SK-N-MC (cell line): ENCODE results near the gene ARG1.

ENCODE experiments used
- DNase-seq: peaks from one replicate; pipeline ENCODE4 v3.0.0-alpha.2; 2011; ENCODE audit warnings: low read depth, low spot score
- H3K27ac ChIP-seq: fragments of 200-600 bp; sonication (generic); 2 replicates; pipeline ENCODE4 v1.5.1; 2016; ENCODE audit warnings: mixed run types
- H3K36me3 ChIP-seq: fragments of 200-600 bp; sonication (generic); 2 replicates; pipeline ENCODE4 v1.6.1; 2017; ENCODE audit warnings: antibody characterized with exemption, low read length, mixed read lengths; ENCODE audit not compliant: insufficient read depth
- H3K4me3 ChIP-seq: fragments of 200-600 bp; sonication (generic); 2 replicates; pipeline ENCODE4 v1.5.1; 2016
- H3K9ac ChIP-seq: fragments of 200-600 bp; sonication (generic); 2 replicates; pipeline ENCODE4 v1.8.0; 2017; ENCODE audit warnings: mixed run types, mixed read lengths; ENCODE audit not compliant: insufficient read length
- H3K9me3 ChIP-seq: fragments of 200-600 bp; sonication (generic); 2 replicates; pipeline ENCODE4 v1.6.1; 2017; ENCODE audit warnings: low read depth, mild to moderate bottlenecking, antibody characterized with exemption, low read length, moderate library complexity, mixed read lengths
- EZH2 ChIP-seq: fragments of 200-600 bp; sonication (generic); IDR thresholded peaks from one replicate; pipeline ENCODE4 v1.6.1; 2017; ENCODE audit warnings: antibody characterized with exemption
- FOXP2 ChIP-seq: optimal IDR thresholded peaks from 2 replicates; pipeline ENCODE3; 2011; ENCODE audit warnings: mild to moderate bottlenecking, moderate library complexity; ENCODE audit not compliant: insufficient read depth; ENCODE audit errors: extremely low read length, control extremely low read depth
- POLR2AphosphoS5 ChIP-seq: IDR thresholded peaks from 2 replicates; pipeline ENCODE4 v1.6.1; 2012; ENCODE audit warnings: mild to moderate bottlenecking, low read depth, low read length, borderline replicate concordance

The ARG1 gene

GRCh38 chr6:131597446-131597845, 24.4 kb downstream of the ARG1 start:
- no peak overlapping the region for H3K9ac ChIP-seq
- TF ChIP-seq POLR2AphosphoS5: no peak
- no peak for TF ChIP-seq FOXP2
- TF ChIP-seq EZH2: no peak
- peaks cover 90% of the 10 kb centered on the region for H3K36me3 ChIP-seq
- no peak overlapping the region for H3K27ac ChIP-seq
- DNase-seq: no peak
- no peak overlapping the region for H3K4me3 ChIP-seq
- no peaks in the 10 kb centered on the region for H3K9me3 ChIP-seq

DNA sequence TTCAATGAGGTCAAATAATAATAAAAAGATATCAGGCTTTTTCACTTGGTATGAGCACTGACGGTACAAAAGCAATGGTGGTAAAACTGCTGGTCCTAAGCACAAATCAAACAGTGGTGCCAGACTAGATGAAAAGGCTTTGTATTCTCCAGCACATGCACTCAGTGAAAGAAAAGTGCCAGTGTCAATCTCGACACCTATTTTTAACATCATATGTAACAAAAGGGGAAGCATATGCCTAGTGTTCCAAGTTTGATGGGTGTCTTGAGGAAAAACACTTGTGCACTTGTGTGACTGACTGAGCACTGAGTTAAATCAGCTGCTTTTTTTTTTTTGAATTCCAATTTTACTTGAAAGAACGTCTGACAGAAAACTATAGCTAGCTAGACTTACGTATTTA, 27.7 kb downstream of the ARG1 start:
- Histone ChIP-seq H3K9me3 (no peaks in the 10 kb centered on the region), H3K9ac (no peak overlapping the region), H3K27ac (peak overlapping the region; percentile 60; the same call in 1 of the 2 replicates), H3K36me3 (peaks cover 92% of the 10 kb centered on the region), H3K4me3 (no peak overlapping the region)
- no peak for DNase-seq
- TF ChIP-seq FOXP2 (no peak), EZH2 (no peak), POLR2AphosphoS5 (no peak)

DNA sequence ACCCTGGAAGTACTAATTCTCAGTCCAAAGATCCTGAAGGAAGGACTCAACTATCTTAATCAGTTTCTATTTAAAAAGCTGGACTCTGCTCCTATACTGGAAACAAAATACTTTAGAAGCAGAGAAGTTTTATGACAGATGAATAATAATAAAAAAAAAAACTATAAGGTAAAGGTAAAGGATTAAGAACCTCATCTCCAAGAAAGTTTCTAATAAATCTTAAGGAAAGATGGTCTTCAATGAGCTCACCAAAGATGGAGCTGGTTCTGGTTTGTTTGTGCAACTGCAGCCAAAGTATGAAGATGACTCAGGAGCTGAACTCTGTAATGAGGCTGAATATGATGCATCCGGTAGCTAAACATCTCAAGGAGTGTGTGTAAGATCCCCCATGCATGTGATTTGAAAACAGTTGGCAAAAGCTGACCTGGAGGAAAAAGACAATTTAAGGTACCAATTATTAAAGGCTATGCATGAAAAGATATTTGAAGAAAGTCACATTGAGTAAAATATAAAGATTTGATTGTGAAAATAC, 29.8 kb downstream of the ARG1 start:
- DNase-seq: no peak
- no peak overlapping the region for H3K9ac ChIP-seq
- no peak for TF ChIP-seq EZH2
- TF ChIP-seq FOXP2: no peak
- no peak for TF ChIP-seq POLR2AphosphoS5
- H3K9me3 ChIP-seq: no peaks in the 10 kb centered on the region
- no peak overlapping the region for H3K27ac ChIP-seq
- peaks cover 88% of the 10 kb centered on the region for H3K36me3 ChIP-seq
- H3K4me3 ChIP-seq: no peak overlapping the region

GRCh38 chr6:131613296-131613925, 40.4 kb downstream of the ARG1 start:
- Histone ChIP-seq H3K9me3 (no peaks in the 10 kb centered on the region), H3K27ac (no peak overlapping the region), H3K4me3 (no peak overlapping the region), H3K36me3 (peaks cover 80% of the 10 kb centered on the region), H3K9ac (no peak overlapping the region)
- TF ChIP-seq EZH2: no peak
- TF ChIP-seq FOXP2: no peak
- no peak for TF ChIP-seq POLR2AphosphoS5
- no peak for DNase-seq

GRCh38 chr6:131615275-131615674, 42.2 kb downstream of the ARG1 start:
- Histone ChIP-seq H3K27ac (no peak overlapping the region), H3K36me3 (peaks cover 83% of the 10 kb centered on the region), H3K9ac (no peak overlapping the region), H3K4me3 (no peak overlapping the region), H3K9me3 (no peaks in the 10 kb centered on the region)
- TF ChIP-seq POLR2AphosphoS5 (no peak), EZH2 (no peak), FOXP2 (no peak)
- no peak for DNase-seq

GRCh38 chr6:131627724-131628682, 55.0 kb downstream of the ARG1 start, which contains the start of gene MED23:
Gene MED23 (minus strand): TSS chr6:131628242. CDS start chr6:131628049, 193 bp downstream.
- Histone ChIP-seq H3K4me3 (peak within 1 kb of the TSS; percentile 80), H3K9ac (peak within 1 kb of the TSS; percentile 87), H3K9me3 (no peaks in the 10 kb centered on the region), H3K27ac (0 out of 2 replicates have a peak within 1 kb of the TSS, but pooled peaks have one; percentile 3), H3K36me3 (peaks cover 32% of the 10 kb centered on the region)
- DNase-seq: peak; percentile 85
- TF ChIP-seq EZH2 (no peak), POLR2AphosphoS5 (peak; percentile 88), FOXP2 (peak; percentile 93)

GRCh38 chr6:131628726-131629125, 55.7 kb downstream of the ARG1 start:
- peak overlapping the region; percentile 80 for H3K4me3 ChIP-seq
- H3K36me3 ChIP-seq: peaks cover 25% of the 10 kb centered on the region
- TF ChIP-seq POLR2AphosphoS5: no peak
- 0 out of 2 replicates have a peak overlapping the region, but pooled peaks have one; percentile 3 for H3K27ac ChIP-seq
- no peaks in the 10 kb centered on the region for H3K9me3 ChIP-seq
- DNase-seq: no peak
- H3K9ac ChIP-seq: peak overlapping the region; percentile 25

- no peak for DNase-seq
- 0 out of 2 replicates have a peak overlapping the region, but pooled peaks have one; percentile 3 for H3K27ac ChIP-seq
- TF ChIP-seq EZH2: no peak
- TF ChIP-seq POLR2AphosphoS5: no peak
- TF ChIP-seq FOXP2: no peak
- H3K36me3 ChIP-seq: peaks cover 17% of the 10 kb centered on the region
- H3K9me3 ChIP-seq: no peaks in the 10 kb centered on the region
- no peak overlapping the region for H3K4me3 ChIP-seq
- no peak overlapping the region for H3K9ac ChIP-seq
These were observed 56.6 kb downstream of the ARG1 start for GRCh38 chr6:131629651-131630050.
